Activated CD4-positive, alpha-beta T cell treated with anti-CD3 and anti-CD28 coated beads, Interleukin-2, amount 50 U/mL, for 4 hours (primary cell): ENCODE results near the gene PHKG2.

Experiments
- DNase-seq, 2 experiments: peaks; one replicate each; pipeline ENCODE4 v3.0.0-alpha.2; 2020

PHKG2 gene

DNA sequence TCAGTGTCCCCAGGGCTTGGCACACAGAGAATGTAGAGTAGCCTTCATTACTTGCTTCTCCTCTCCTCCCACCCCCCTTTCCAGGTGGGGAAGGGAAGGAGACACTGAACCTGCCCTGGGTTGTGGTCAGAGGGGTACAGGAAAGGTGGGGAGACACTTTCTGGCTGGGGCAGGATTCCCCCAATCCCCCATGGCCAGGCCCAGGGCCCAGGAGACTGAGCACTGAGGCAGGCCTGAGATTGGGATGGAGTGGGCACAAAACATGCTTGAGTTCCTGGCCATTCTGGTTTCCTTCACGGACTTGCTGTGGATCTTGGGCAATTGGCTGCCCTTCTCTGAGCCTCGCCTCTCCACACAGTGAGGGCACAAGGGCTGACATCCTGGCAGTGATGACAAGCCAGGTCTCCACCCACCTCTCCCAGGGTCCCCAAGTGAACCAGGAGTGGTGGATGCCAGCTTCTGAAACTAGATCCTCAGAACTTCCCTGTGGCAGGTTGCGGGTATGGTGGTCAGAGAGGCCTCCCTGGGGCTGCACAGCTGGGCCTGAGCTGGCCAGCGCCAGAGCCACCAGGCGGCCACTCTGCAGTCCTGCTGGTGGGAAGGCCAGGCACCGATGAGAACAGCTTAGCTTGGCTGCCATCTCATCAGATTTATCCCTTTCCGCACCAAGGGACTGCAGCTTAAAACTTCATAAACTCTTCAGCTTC, 29.5 kb downstream of the PHKG2 start:
- DNase-seq, result no peak

DNA sequence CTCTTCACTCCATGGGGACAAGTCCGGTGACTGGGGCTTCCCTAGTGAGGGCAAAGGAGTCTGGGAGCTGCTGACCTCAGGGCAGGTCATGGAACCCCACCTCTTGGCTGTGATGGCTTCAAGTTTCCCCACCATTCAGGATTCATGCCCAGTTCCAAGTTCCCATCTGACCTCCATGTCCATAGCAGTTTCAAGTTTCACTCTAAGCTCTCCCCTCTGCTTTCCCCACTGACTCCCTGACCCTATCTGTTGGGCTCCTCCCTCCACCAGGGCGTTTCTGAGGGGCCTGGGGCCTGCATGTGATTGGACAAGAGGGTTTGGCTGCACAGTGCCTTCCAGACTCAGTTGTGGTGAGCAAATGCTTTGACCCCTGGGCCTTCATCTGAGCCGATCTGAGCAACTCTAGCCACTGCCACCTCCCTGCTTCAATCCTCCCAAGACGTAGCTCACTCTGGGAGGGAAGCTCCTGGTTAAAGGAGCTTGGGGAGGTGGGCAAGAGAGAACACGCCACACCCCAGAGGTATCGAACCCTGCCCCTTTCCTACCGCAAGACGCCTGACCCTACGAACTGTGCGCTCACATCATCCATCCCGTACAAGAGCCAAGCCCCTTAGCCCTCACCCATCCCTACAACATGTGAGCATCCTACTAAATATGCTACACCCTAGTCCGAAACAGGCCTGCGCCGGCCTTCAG, 30.5 kb downstream of the PHKG2 start:
- no peak for DNase-seq

DNA sequence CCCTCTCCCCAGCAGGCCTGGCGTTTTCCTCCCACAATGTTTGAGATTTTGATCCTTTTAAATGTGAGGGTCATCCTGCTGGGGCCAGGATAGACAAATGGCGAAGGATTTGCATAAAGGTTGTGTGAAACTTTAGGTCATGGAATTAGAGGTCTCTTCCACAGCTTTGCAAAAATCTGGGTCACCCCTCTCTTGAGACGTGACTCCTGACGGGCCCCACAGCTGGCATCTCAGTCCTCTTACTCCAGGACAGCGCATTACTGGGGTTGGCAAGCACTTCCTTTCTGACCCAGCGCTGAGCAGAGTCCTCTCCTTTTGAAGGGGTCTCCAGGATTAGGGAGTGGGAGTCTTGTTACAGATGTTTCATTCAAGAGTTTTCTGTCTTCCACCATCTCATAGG, 31.4 kb downstream of the PHKG2 start:
- DNase-seq, result no peak

DNA sequence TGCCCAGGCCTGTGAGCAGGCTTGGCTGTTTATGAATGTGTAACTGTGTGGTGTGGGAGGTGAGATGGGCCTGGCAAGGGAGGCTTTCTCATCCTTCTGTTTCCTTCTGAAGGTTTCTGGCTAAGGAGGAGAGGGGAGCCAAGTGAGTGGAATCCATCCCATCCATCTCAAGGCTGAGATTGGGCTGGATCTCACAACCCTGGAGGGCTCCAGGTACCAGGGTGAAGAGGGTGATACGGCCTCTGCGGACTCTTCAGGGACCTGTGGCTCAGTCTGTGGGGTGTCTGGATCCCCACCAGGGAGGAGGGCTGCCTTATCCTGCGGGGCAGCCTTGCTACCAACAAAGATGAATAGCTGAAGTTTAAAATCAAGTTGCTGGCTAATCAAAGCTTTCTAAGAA, 31.8 kb downstream of the PHKG2 start:
- no peak for DNase-seq

DNA sequence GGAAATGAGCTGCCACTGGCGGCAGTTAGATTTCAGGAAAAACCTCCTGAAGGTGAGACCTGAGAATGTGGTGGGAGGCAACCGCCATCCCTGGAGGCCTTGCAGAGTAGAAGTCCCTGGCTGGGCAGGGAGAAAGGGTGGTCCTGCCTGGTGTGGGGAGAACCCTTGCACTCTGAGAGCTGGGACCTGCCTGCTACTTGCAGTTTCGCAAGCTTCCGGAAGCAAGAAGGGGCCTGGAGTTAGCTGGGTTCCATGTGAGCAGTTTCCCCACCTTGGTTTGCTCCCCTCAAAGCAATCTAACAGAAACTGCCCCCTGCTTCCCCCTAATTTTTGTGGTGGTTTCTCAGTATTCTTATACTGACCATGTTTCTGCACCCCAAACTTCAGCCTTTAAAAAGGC, 32.3 kb downstream of the PHKG2 start:
- DNase-seq, result no peak

DNA sequence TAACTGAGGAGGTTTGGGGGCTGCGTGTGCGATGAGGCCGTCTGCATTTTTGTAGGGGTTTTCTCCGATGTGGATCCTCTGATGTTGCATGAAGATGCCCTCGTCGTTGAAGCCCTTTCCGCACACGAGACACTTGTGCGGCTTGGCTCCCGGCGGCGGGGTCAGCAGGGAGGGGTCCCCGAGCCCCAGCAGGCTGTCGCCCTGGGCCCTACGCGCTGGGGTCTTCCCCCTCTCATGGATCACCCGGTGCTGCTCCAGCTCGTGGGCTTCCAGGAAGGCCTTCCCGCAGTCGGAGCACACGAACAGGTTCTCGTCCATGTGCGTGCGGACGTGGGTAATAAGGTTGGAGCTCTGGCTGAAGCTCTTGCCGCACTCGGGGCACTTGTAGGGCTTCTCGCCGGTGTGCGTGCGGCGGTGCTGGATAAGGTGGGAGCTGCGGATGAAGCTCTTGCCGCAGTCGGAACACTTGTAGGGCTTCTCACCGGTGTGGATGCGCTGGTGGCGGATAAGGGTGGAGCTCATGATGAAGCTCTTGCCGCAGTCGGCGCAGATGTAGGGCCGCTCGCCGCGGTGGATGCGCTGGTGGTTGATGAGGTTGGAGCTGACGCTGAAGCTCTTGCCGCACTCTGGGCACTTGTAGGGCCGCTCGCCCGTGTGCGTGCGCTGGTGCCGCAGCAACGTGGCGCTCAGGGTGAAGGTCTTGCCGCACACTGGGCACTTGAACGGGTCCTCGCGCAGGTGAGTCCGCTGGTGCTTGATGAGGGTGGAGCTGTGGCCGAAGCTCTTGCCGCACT, 34.5 kb downstream of the PHKG2 start:
- no peak for DNase-seq

DNA sequence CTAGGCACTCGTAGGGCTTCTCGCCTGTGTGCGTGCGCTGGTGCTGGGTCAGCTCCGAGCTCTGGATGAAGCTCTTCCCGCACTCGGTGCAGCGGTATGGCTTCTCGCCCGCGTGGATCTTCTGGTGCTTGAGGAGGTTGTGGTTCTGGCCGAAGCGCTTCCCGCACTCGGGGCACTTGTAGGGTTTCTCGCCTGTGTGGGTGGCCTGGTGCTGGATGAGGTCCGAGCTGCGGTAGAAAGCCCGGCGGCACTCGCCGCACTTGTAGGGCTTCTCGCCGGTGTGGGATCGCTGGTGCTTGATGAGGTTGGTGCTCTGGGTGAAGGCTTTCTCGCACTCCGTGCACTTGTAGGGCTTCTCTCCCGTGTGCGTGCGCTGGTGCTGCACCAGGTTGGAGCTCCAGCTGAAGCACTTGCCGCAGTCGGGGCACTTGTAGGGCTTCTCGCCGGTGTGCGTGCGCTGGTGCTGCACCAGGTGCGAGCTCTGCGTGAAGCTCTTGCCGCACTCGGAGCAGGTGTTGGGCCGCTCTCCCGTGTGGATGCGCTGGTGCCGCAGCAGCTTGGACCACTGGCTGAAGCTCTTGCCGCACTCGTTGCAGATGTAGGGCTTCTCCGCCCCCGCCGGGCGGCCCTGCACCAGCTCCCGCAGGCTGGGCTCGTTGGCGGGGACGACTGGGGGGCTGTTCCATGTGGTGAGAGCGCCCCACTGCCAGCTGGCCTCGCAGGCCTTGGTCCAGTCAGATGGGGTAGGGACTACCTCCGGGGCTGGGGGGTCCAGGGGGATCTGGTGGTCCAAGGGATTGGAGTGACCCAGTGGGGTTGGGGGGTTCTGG, 35.3 kb downstream of the PHKG2 start:
- no peak for DNase-seq

DNA sequence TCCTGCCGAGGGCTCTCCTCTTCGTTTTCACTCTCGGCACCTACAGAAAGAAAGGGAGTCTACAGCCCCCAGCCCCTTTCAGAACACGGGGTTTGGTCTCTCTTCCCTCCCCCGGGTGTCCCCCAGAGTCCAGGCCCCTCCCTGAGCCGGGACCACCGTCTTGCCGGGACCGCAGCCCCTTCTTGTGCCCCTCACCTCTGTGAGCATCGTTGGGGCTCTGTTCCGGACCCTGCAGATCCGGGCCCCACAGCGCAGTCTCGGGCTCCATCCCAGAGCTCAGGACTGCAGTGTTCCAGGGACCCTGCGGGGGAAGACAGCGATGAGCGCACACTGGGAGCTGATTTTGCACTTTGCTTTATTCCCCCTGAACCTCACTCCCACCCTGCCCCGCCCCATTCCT, 36.0 kb downstream of the PHKG2 start:
- DNase-seq, result no peak

DNA sequence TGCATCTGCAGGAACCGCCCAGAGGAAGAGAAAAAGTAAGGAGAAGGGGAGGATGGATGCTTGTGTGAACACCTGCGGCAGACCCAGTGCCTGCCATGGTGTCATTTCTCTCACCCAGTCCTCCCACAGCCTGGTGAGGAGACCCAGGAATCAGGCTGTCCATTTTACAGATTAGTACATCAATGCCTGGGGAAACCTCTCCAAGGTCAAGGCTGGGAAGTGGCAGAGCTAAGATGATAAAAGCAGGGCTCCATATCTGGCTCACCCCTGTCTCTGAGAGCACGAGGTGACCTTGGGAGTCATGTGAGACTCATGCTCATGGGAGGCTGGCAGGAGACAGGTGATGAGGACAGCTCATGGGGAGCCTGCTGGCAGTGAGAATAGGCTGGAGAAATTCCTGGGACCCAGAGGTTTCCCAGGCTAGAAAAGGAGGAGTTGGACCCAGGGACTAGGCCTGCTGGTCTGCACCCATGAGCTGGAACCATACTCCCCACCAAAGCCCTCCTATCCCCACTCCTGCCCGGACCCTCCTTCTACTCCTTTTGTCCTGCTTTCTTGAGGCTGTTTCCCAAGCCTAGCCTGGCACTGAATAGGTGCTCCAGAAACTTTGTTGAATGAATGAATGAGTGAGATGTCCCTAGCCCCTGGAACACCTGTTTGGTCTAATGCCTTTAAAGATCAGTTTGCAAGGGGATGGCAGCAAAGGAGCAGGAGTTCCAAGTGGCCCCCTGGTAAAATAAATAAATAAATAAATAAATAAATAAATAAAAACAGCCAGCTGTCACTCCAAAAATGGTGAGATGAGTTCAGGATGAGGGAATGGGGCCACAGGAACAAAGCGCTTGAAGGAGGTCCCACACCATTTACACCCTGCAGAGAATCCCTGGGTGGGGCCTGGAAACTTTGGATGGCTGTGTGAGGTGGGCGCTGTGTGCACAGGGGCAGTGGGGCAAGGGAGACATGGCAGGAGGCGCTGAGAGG, 37.2 kb downstream of the PHKG2 start:
- no peak for DNase-seq

DNA sequence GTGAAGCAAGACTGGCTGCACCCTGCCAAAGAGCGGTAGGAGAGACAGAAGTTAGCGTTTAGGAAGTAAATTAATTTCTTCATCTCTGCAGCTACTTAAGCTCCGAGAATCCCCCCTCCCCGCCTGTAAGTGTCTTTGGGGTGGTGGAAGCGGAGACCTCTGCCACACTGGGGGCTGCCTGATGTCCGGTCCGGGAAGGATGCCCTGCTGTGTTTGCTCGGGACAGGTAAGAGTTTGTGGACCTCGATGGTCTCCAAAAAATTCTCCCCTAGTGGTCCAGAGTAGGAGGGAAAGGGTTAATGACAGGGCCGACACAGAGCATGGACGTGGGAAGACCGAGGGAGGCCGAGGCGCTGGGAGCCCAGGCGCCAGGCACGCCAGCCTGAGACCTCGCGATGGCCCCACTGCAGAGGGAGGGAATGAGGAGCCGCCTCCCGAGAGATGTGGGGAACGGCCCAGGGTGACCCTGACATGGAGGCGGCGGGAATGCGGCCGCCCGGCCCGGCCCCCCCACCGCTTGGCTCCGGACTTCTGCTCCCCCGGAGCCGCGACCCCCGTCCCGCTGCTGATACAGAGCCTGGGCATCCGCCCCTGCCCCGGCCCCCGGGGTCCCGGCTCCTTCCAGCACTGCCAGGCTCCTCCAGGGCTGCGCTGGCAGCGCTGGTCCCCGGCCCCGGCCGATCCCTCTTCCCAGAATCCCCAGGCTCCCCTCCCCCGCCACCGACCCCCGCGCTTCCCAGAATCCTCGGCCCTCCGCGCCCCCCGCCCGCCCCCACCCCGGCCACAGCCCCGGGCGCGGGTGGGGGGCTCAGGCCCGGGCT, 38.1 kb downstream of the PHKG2 start:
- DNase-seq, result no peak

DNA sequence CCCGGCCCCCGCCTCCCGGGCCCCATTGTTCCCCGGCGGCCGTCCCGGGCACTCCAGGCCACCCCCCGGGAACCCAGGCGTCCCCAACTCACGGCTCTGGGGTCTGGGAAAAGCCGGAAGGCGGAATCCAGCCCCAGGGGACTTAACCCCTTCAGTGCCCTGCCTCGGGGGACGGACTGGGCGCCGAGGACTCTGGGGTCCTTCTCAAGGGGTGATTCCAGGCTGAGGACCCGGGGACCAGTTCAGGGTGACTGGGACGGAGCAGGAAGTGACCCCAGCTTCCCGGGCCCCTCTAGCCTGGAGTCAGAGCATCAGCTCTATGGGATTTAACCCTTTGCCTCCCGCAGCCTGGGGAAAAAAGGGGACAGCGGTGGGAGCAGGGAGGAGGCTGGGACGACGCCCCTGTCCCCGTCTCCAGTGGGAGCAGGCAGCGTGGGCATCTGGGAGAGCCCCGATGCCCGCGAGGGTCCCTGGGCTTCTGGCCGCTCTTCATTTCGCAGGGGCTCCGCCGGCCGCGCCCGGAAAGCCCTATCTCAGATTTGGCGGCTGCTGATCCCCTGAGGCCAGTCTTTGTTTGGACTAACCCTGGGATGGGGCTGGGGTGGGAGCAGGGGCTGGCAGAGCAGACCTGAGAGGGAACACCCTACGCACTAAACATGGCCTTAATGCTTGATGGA, 38.8 kb downstream of the PHKG2 start, which contains the start of gene ZNF629:
ZNF629 (minus strand) TSS at position 270 of the 677 bp plus-strand sequence. CDS start 2,723 bp downstream, outside the sequence.
- DNase-seq, result no peak

DNA sequence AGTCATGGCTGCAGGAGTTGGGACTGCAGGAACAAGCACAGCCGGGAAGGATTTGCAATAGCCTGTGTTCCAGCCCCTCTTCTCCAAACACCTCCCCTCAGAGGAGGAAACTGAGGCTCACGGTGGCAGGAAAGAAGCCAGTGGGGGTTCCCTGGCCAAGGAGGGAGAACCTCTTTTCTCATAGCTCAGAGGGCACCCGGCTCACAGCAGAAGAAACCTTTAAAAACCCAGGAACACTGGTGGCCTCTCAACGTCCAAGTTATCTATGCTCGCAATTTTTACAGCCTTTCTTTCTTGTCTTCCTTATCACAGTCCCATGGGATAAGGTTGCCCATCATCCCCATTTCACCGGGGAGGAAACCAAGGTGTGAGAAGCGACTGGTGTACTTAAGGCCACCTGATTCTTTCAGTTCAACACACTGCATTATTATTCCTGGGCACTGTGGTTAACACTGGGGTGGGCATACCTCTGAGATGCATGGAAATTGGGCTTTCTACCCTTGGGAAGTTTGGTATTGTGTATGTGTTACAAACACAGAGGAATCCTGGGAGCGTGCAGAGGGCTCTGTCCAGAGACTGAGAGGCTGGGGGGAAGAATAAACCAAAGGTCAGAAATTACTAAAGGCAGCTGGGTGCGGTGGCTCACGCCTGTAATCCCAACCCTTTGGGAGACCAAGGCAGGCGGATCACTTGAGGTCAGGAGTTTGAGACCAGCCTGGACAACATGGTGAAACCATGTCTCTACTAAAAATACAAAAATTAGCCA, 39.6 kb downstream of the PHKG2 start:
- DNase-seq, result no peak

DNA sequence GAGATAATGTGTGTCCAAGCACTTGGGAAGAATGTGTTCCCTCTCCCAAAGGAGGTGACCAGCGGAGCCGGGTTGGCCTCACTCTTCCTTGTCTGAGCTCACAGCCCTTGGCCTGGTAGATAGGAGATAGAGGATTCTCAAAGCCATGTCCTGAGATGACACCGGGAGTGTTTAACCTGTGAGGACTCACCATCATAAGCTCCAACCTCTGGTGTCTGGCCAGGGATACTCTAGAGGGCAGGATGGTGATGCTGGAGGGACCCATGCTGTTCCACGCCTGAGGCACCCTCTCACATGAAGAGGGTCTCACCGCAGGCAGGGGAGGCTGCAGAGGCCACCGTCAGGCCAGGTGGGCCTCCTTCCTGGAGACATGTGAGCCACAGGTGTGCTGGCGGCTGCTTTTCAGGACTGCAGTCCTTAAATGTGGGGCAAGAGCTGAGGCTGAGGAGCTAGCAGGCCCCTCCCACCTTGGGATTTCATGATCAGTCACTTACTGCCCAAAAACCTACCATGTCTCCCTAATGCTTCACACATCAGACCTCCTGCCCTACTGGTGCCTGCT, 45.4 kb downstream of the PHKG2 start:
- DNase-seq, result no peak

DNA sequence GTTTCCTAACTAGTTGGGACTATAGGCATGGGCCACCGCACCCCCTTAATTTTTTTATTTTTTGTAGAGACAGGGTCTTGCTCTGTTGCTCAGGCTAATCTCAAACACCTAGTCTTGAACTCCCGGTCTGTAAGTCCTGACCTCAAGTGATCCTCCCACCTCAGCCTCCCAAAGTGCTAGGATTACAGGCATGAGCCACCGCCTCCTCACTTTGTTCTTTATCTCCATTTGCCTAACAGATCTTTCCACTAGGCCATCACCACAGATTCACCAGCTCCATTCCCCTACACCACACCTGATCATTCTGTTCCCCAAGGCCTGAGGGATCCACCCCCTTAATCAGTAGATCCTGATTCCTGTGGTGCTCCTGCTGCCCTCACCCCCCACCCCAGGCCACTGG, 46.4 kb downstream of the PHKG2 start:
- no peak for DNase-seq

DNA sequence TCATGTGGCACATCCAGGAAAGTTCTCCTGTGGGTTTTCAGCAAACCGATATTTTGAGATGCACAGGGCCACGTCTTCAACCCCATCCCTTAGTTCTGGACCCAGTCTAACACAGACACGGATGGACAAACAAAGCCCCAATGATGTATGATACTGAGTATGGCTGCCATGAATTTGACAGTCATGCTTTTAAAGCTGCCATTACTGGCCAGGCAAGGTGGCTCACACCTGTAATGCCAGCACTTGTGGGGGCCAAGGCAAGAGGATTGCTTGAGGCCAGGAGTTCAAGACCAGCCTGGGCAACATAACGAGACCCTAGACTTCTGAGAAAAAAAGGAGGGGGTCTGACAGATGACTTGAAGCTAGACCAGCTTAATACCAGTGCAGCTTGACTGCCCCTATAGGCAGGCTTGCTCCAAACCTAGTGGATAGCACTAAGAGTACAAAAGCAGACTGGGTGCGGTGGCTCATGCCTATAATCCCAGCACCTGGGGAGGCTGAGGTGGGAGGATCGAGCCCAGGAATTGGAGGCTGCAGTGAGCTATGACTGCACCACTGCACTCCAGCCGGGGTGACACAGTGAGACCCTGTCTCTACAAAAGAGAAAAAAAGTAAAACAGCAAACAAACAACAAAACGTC, 49.6 kb downstream of the PHKG2 start:
- no peak for DNase-seq
